ENCODE results near the gene C14orf93. TPM values are rescaled to one million over a fixed set of nuclear protein-coding genes. Genes with fewer than 3 reads are reported as not detected.
A peak's percentile ranks its signal among the peaks of the same experiment; 100 is the strongest.
"Not testable (repeated sequence)": the region's sequence is repeated elsewhere in the genome, so short reads cannot be mapped to it uniquely, and the experiment has no call there.

Gene C14orf93
- total RNA-seq, 2 donors from 2014 or later, result 10.9 to 12.6 TPM

DNA sequence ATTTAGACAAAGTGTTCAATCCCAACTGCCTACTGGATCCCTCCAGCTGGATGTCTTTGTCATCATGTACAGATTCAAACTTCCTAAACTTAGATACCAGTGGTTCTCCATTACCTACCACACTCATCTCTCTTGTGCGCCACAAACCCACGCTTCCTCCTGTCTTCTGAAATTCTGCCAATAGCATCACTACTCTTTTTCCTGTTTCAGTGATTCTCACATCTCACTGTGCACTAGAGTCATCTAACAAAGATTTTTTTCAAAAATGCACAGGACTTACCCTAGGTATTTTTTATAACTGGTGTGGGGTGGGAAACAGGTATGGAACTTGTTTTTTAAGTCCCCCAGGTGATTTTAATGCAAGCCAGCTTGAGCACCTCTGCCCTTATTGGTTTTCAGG lies 18.9 kb upstream of the C14orf93 start:
- H3K36me3 Mint-ChIP-seq, result peaks cover 31 to 57% of the 10 kb centered on the region in 2 donors

DNA sequence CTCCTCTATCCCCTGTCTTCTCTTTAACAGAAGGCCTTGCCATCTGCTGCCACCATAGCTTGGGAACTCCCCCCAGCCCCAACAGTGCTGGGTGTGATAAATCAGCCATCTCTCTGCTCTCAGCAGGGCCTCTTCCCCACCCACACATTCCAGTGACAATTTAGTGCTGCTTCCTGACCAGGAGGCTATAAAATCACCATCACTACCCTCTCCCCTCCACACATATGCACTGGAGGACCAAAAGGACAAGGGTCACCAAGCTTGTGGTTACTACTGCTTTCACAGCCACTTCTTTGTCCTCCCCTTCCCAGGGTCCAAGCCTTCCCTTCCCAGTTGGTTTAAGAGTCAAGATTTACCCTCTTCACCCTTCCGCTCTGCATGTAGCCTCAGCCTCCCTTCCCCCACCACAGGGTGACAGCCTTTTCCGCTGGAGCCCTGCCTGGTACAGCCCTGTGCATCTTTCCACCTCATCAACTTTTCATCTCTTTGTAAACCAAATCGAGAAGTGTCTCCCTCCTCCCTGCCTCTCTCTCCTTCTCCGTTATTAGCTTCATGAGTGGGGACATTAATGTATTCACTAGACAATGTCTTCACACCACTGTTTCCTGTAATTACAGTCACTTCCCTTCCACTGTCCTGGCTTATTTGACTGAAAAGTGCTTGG lies 15.3 kb upstream of the C14orf93 start:
- Mint-ChIP-seq H3K27ac (peak overlapping the region; percentile 65 to 78), H3K36me3 (peaks cover 20 to 30% of the 10 kb centered on the region in 2 donors), H3K9me3 (no peaks in the 10 kb centered on the region)
- DNase-seq (ENCODE audit: low spot score in 2 of 2), result peak in 1 of 2 donors; percentile 52
- ATAC-seq, result peak; percentile 44 to 59

More for the DNA sequence above, 18.9 kb upstream of the C14orf93 start:
- H3K27ac Mint-ChIP-seq, result peak overlapping the region; percentile 0 to 40
- DNase-seq (ENCODE audit: low spot score in 2 of 2), result no peak
- ATAC-seq, result peak; percentile 67 to 78
- no peaks in the 10 kb centered on the region for H3K9me3 Mint-ChIP-seq

DNA sequence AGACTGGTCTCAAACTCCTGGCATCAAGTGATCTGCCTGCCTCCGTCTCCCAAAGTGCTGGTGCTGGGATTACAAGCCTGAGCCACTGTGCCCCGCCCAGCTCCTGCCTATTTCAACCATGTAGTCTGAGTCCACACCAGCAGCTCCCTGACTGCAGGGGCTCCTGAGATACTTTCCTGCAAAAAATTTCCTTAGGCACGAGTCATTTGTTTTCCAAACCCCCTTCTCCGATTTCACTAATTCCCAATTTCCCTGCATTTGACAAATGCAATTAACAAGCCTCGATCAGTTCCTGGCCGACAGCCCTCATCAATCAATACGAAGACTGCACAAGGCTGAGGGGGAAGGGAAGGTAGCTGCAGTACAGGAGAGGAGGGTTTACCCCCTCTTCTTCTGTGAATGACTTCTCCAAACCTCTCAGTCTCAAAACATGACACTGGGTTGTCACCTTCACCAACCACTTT lies 14.7 kb upstream of the C14orf93 start:
- Mint-ChIP-seq H3K36me3 (peaks cover 20 to 30% of the 10 kb centered on the region in 2 donors), H3K27ac (peak overlapping the region; percentile 65 to 78), H3K9me3 (no peaks in the 10 kb centered on the region)
- DNase-seq (ENCODE audit: low spot score in 2 of 2), result peak in 1 of 2 donors; percentile 48
- ATAC-seq, result peak; percentile 58 to 66

DNA sequence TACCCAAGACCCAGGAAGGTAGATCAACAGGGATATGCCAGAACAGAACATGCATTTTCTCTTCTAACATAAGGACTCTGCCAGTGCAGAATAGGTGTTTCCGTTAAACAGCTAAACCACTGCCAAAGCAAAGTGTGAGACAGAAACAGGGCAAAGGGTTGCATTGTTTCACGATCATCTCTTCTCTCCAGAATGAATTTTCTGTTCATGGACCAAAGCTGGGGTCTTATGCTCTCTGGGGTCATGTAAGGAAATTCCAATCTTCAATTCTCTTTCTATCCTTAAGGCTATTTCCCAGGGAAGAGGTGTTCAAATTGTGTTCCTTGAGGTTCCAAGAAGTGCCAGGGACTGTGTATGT lies 13.8 kb upstream of the C14orf93 start:
- Mint-ChIP-seq H3K27ac (peak overlapping the region in 1 of 2 donors; percentile 69), H3K36me3 (peaks cover 17 to 22% of the 10 kb centered on the region in 2 donors), H3K9me3 (no peaks in the 10 kb centered on the region)

DNA sequence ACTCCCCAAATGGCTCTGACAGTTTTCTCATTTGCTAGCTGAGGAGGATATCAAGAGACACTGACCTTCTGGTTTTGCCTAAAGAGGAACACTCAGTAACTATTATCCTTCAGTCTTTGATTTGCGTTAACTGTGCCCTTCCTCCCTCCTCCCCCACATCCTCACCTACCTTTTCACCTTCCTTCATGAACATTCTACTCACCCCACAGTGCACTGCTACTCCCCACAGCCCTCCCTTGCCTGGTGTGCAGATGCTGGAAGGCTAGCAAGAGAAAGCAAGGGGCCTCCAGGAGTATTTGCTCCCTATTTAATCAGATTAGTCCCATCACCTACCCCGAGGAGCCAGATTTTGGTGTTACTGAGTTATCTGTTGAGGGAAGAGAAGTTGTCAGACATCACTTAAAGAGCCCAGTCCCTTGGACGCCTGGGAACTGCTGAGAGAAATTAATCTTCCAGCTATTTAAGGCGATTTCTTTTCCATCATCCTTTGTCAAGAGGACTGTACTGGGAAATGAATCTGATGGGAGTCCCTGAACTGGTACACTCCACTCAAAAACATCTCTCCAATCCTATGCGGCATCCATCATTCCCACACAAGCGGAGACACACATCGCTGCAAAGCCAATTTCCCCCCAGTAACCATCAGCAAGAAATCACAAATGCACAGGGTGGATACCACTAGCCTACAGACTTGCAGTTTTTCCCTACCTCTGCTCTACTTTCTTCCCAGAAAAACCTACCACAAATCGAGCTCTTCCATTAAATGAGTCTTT lies 13.3 kb upstream of the C14orf93 start:
- peaks cover 14 to 22% of the 10 kb centered on the region in 2 donors for H3K36me3 Mint-ChIP-seq
- ATAC-seq (peak in 1 of 2 donors; percentile 8), DNase-seq (ENCODE audit: low spot score in 2 of 2) (peak in 1 of 2 donors; percentile 3)
- peak overlapping the region; percentile 11 to 69 for H3K27ac Mint-ChIP-seq
- no peaks in the 10 kb centered on the region for H3K9me3 Mint-ChIP-seq

More for the DNA sequence above, 13.8 kb upstream of the C14orf93 start:
- DNase-seq (ENCODE audit: low spot score in 2 of 2) (no peak), ATAC-seq (no peak)

DNA sequence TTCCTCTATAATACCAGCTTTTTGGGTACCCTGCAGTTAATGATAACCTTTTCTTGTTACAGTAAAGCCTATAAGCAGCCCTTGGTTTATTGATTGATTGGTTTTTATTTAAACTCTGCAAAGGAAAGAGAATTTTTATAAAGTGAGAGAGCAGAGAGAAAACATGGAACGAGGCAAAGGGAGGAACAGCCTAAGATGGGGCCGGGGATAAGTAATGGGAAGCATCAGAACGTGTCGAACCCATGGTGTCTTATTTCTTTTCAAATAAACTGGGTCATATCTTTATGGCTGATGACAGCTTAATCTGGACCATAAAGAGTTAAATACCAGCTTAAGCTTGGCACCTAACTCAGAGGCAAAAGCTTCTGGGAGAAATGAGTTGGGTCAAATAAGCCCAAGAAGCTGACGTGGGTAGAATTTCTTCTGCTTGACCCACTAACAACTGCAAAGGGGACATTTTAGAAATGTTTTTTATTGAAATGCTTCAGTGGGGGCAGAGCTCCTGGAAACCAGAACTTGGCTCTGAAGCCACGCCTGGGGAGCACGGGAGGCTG lies 12.0 kb upstream of the C14orf93 start:
- peak overlapping the region; percentile 78 to 81 for H3K27ac Mint-ChIP-seq
- no peaks in the 10 kb centered on the region for H3K9me3 Mint-ChIP-seq
- no peak for DNase-seq (ENCODE audit: low spot score in 2 of 2)
- ATAC-seq, result no peak
- H3K36me3 Mint-ChIP-seq, result peaks cover 14 to 15% of the 10 kb centered on the region in 2 donors

DNA sequence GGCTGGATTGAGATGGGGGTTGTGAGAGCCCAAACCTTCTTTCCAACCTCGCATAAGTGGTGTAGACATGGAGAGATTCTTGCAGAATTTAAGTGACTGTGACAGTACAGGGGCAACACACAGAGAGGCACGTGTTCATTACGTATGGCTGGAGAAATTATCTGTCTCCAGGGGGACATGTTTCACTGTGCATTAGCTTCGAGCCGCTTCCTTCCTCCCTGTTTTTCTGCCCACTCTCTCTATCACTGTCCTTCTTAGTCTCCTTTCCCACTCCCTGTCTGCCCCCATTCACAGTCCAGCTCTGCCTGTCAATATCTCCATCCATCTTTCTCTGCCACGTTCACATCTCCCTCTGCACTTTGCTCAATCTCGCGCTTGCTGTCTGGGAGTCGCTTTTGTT lies 11.5 kb upstream of the C14orf93 start:
- H3K27ac Mint-ChIP-seq, result peak overlapping the region; percentile 78 to 81

DNA sequence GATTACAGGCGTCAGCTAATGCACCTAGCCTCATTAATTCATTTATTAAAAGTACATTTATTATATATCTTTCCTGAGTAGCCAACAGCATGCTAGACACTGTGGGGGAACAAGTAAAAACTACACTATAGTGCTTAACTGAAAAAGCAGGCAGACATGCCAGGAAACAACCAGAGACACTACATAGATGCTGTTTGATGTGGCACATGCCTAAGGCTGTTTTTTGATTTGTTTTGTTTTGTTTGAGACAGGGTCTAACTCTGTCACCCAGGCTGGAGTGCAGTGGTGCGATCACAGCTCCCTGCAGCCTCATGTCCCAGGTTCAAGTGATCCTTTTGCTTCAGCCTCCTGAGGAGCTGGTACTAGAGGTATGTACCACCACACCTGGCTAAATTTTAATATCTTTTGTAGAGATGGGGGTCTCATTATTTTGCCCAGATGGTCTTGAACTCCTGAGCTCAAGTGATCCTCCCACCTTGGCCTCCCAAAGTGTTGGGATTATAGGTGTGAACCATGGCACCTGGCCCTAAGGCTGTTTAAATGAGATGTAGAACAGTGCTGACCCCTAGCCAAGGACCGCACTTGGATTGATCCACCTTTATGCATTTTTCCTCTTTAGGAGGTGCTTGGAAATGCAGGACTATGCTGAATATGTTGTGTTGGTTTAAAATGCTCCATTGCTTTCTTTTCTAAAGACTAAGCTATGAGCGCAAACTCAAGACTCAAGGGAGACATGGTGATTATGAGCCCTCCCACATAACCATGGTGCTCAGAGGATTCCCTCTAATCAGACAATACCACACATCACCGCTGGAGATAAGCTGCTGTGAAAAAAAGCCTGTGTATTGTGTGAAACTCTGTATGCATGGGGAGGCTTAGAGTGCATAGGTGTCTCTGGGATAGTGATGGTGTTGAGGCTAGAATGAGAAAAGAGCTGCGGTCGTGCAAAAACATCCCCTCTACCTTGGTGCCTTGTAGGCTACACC lies 10.5 kb upstream of the C14orf93 start:
- H3K36me3 Mint-ChIP-seq, result peaks cover 6 to 11% of the 10 kb centered on the region in 2 donors
- H3K9me3 Mint-ChIP-seq, result no peaks in the 10 kb centered on the region
- ATAC-seq, result peak; percentile 53 to 65
- H3K27ac Mint-ChIP-seq, result peak overlapping the region; percentile 78 to 81
- no peak for DNase-seq (ENCODE audit: low spot score in 2 of 2)

More for the DNA sequence above, 11.5 kb upstream of the C14orf93 start:
- peaks cover 14 to 15% of the 10 kb centered on the region in 2 donors for H3K36me3 Mint-ChIP-seq
- DNase-seq (ENCODE audit: low spot score in 2 of 2) (no peak), ATAC-seq (peak in 1 of 2 donors; percentile 14)
- no peaks in the 10 kb centered on the region for H3K9me3 Mint-ChIP-seq

DNA sequence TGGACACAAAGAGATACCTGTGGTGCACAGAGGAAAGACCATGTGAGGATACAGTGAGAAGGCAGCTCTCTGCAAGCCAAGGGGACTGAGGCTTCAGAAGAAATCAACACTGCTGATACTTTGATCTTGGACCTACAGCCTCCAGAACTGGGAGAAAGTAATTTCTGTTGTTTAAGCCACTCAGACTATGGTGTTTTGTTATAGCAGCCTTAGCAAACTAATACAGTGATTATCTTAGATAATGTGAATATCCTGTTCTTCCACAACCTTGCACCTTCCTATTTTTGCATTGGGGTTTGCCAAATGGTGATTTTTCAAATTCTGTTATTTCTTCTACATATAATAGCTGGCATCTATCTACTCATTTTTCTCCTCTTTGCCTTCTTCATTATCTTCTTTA lies 8.2 kb upstream of the C14orf93 start:
- no peak overlapping the region for H3K27ac Mint-ChIP-seq
- peaks cover 0 to 5% of the 10 kb centered on the region in 2 donors for H3K36me3 Mint-ChIP-seq
- no peaks in the 10 kb centered on the region for H3K9me3 Mint-ChIP-seq
- DNase-seq (ENCODE audit: low spot score in 2 of 2), result no peak
- ATAC-seq, result no peak

DNA sequence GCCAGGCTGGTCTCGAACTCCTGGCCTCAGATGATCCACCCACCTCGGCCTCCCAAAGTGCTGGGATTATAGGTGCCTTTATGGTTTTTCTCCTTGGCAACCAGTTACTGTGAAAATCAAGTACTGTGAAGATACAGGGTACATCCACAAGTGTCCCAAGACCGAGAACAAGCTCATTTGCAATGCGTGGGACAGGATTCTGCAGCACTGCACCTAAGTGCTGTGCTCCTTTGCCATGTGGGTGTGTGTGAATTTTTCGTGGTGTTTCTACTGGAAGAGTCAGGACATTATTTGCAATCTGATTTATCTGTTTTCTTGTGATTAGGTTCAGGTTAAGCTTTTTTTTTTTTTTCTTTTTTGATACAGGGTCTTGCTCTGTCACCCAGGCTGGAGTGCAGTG lies 7.1 kb upstream of the C14orf93 start:
- no peak for DNase-seq (ENCODE audit: low spot score in 2 of 2)
- Mint-ChIP-seq H3K27ac (no peak overlapping the region), H3K9me3 (no peaks in the 10 kb centered on the region), H3K36me3 (peaks cover 0 to 5% of the 10 kb centered on the region in 2 donors)
- ATAC-seq, result no peak

DNA sequence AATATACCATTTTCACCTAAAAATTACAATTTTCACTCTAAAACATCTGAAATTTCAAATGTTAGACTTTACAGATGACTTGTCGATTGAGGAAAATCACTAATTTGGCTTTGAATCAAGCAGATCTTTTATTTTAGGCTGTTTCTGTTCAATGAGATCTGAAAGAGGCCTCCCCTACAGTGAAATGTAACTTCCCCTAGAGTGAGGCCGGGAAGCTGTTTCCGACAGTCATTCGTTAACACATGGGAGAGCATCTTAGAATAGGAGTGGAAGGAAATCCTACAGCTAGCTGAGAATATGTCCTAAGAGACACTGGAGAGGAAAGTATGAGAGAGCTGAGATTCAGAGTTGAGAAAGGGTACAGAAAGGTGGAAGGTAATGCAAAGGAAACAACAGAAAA lies 5.7 kb upstream of the C14orf93 start:
- Mint-ChIP-seq H3K27ac (peak overlapping the region; percentile 9 to 70), H3K9me3 (no peaks in the 10 kb centered on the region), H3K36me3 (peaks cover 0 to under 1% of the 10 kb centered on the region in 2 donors)
- peak; percentile 51 to 61 for ATAC-seq
- no peak for DNase-seq (ENCODE audit: low spot score in 2 of 2)

DNA sequence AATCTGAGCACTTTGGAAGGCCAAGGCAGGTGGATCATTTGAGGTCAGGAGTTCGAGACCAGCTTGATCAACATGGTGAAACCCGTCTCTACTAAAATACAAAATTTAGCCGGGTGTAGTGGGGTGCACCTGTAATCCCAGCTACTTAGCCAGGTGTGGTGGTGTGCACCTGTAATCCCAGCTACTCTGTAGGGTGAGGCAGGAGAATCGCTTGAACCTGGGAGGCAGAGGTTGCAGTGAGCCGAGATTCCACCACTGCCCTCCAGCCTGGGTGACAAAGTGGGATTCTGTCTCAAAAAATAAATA lies 3.8 kb upstream of the C14orf93 start:
- ATAC-seq; H3K36me3 Mint-ChIP-seq; H3K9me3 Mint-ChIP-seq; H3K27ac Mint-ChIP-seq; DNase-seq (ENCODE audit: low spot score in 2 of 2): not testable (repeated sequence)

DNA sequence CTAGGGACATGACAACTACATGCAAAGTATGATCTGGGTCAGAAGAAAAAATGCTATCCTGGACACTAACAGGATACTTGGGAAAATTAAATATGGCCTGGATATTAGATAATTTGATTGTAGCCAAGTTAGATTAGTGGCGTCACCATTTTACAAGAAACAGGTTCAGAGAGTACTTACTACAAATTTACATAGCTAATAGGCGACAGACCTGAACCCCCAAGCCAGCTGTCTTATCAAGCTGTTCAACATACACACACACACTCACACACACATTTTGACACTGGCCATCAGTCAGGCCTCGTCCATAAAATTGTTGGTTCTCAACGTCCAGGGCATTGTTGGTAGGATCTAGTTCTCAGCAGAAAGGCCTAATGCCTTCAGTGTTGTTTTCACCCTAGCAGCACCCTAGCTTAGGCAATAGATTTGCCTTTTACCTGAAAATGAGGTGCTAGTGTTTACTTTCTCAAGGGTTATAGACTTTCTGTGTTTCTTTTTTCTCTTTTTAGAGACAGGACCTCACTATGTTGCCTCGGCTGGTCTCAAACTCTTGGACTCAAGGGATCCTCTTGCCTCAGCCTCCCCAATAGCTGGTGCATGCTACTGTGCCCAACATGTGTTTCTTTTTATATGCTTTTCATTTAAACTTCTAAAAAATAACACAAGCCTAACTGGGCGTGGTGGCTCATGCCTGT lies 3.3 kb upstream of the C14orf93 start:
- ATAC-seq (no peak), DNase-seq (ENCODE audit: low spot score in 2 of 2) (no peak)
- no peak overlapping the region for H3K27ac Mint-ChIP-seq
- H3K9me3 Mint-ChIP-seq, result no peaks in the 10 kb centered on the region
- peaks cover 0 to 6% of the 10 kb centered on the region in 2 donors for H3K36me3 Mint-ChIP-seq

DNA sequence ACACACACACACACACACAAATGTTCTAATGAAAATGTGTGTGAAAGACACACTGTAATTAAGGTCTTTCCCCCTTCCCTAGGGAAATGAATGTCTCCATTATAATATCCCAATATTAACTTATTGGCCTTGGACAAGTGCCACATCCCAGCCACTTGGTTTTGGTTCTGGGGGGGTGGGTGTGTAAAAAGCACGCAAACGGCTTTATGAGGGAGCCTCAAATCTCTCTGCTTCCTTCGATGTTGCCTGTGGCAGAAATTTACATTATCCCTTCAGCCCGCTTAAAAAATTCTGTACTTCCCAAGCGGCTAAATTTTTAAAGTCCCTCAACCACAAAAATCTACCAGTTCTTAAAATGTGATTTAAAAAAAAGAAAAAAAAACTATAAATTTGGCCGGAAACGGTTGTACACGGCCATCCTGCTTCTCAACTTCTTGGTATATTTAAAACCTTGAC lies 432 bp downstream of the C14orf93 start:
- peaks cover 0 to 14% of the 10 kb centered on the region in 2 donors for H3K36me3 Mint-ChIP-seq
- H3K27ac Mint-ChIP-seq, result peak overlapping the region; percentile 92 to 94
- DNase-seq (ENCODE audit: low spot score in 2 of 2) (no peak), ATAC-seq (no peak)
- no peaks in the 10 kb centered on the region for H3K9me3 Mint-ChIP-seq

DNA sequence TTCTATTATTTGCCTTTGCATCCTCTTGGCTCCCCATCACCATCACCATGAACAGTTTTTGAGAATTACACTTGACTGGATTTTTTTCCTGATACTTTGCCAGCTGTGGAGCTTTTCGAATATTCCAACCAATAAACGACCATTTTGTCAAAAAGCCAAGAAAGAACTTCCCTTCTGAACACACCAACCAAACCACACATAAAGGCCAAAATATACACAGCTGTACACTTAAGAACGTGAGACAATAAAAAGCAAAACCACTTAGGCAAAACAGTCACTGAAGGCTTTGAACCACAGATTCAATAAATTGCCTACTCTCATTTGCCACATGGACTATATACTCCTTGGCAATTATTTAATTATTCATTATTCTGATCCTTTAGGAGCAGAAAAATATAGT lies 1.1 kb downstream of the C14orf93 start:
- no peak for ATAC-seq
- peaks cover 0 to 14% of the 10 kb centered on the region in 2 donors for H3K36me3 Mint-ChIP-seq
- H3K9me3 Mint-ChIP-seq, result no peaks in the 10 kb centered on the region
- no peak for DNase-seq (ENCODE audit: low spot score in 2 of 2)
- peak overlapping the region in 1 of 2 donors; percentile 94 for H3K27ac Mint-ChIP-seq
